Choroid plexus epithelial cell (primary cell): ENCODE measurements around the gene PDGFB.

Source experiments
- DNase-seq: peaks from one replicate; pipeline ENCODE4 v3.0.0-alpha.2; 2010; ENCODE audit warnings: low read depth
- H3K4me3 ChIP-seq: 2 replicates; pipeline ENCODE4 v1.5.1; 2011; ENCODE audit warnings: low read depth, mild to moderate bottlenecking, control low read depth, low read length, moderate library complexity
- CTCF ChIP-seq: conservative IDR thresholded peaks from 2 replicates; pipeline ENCODE4 v1.5.1; 2011; ENCODE audit warnings: low read depth, mild to moderate bottlenecking, control low read depth, inconsistent platforms, low read length, moderate library complexity

Gene PDGFB

GRCh38 chr22:39263626-39264348, 19.0 kb upstream of the PDGFB start:
- DNase-seq: no peak
- no peak overlapping the region for H3K4me3 ChIP-seq
- no peak for TF ChIP-seq CTCF

GRCh38 chr22:39259666-39260065, 14.9 kb upstream of the PDGFB start:
- no peak overlapping the region for H3K4me3 ChIP-seq
- no peak for TF ChIP-seq CTCF
- DNase-seq: no peak

GRCh38 chr22:39257901-39258475, 13.2 kb upstream of the PDGFB start:
- TF ChIP-seq CTCF: no peak
- H3K4me3 ChIP-seq: no peak overlapping the region
- DNase-seq: no peak

GRCh38 chr22:39256979-39257378, 12.2 kb upstream of the PDGFB start:
- no peak for DNase-seq
- H3K4me3 ChIP-seq: no peak overlapping the region
- no peak for TF ChIP-seq CTCF

GRCh38 chr22:39256186-39256552, 11.4 kb upstream of the PDGFB start:
- no peak overlapping the region for H3K4me3 ChIP-seq
- no peak for TF ChIP-seq CTCF
- DNase-seq: no peak

GRCh38 chr22:39255449-39256185, 10.8 kb upstream of the PDGFB start:
- no peak overlapping the region for H3K4me3 ChIP-seq
- TF ChIP-seq CTCF: no peak
- no peak for DNase-seq
